Measurements from ENCODE around the gene JAK3.
A peak's percentile ranks its signal among the peaks of the same experiment; 100 is the strongest.

The JAK3 gene

DNA sequence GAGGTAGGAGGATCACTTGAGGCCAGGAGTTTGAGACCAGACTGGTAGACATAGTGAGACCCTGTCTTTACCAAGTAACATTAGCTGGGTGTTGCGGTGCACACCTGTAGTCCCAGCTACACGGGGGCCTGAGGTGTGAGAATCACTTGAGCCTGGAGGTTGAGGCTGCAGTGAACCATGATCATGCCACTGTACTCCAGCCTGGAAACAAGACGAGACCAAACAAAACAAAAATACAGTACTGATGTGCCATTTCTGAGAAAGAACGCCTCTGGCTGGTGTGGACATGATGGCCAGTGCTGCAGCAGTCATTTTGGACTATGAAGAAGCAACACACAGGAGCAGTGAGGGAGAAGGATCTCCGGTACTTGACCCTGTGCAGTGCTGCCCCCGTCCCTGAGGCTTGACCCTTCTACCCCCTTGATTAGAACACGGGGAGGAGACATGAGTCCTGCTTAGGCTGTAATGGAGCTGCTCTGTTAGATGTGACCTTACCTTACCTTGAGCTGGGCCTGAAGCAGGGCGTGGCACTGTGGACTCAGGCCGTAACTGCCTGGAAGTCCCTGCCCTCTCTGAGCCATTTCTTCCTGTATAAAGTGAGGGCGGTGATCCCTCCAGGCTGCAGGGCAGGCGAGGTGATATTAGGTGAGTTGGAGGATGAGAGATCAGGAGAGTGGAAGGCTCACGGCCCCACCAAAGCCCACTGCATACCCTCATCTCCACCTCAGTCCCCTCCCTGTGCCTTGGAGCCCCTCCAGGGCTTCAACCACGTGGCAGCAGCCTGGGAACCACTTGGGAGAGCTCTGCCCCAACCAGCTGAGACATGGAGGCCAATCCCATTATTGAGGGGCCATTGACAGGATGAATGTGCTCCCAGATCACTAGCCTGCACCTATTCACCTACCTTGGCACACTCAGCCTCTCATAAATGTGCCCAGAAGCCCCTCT is 17.9 kb upstream of the JAK3 start:
- DNase-seq (ENCODE audit: low read depth, low spot score): no peak

DNA sequence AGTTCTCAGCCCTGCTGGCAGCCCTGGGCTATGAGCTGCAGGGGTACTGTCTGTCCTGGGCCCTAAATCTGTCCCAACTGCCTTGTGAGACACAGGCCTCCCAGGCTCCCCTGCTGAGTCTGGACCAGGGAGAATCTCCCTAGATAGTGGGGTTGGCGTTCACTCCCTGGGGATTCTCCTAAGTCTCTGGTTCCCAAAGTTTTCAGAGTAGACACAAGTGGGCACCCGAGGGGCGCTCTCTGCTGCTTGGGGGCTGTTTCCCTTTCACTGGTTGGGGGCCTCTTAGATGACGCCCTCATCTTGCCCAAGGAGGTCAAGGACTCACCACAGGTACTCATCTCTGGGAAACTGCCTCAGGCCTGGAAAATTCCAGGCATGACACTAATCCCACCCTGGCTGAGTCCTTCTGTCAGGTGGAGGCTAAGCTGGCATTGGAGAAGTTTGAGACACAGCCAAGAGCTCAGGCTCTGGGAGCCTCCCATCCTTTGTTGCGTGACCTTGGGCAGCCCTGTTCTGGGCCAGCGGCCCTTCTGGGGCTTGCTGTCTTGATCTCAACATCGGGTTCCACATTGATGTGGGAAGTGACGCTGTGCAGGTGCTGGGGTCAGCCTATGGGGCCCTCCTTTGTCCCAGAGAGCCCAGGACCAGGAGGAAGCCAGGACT is 15.9 kb upstream of the JAK3 start:
- DNase-seq (ENCODE audit: low read depth, low spot score): no peak

DNA sequence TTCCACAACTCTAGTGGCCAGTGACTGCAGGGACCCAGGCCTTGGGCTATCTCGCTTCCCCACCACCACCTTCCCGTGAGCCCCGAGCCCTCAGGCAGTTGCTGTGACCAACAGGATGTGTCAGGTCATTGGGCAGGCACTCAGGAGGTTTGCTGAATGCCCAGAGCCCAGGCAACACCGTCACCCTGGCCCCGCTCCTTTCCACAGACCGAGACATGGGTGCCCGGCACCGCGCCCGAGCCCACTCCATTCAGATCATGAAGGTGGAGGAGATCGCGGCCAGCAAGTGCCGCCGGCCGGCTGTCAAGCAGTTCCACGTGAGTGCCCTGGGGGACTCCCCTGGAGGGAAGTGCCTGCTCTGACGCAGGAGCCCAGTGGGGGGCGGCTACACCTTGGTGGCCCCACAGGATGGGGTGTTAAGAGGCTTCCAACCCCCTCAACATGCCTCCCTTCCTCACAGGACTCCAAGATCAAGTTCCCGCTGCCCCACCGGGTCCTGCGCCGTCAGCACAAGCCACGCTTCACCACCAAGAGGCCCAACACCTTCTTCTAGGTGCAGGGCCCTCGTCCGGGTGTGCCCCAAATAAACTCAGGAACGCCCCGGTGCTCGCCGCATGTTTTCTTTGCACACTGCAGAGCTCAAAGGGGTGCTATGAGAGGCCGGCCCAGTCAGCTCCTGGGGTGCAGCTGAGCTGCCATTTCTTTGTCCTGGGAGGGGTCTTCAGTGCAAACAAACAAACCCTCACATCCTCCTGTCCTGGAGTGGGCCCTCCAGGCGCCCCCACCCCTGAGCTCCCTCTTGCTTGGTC is 15.1 kb upstream of the JAK3 start:
- DNase-seq (ENCODE audit: low read depth, low spot score): no peak

DNA sequence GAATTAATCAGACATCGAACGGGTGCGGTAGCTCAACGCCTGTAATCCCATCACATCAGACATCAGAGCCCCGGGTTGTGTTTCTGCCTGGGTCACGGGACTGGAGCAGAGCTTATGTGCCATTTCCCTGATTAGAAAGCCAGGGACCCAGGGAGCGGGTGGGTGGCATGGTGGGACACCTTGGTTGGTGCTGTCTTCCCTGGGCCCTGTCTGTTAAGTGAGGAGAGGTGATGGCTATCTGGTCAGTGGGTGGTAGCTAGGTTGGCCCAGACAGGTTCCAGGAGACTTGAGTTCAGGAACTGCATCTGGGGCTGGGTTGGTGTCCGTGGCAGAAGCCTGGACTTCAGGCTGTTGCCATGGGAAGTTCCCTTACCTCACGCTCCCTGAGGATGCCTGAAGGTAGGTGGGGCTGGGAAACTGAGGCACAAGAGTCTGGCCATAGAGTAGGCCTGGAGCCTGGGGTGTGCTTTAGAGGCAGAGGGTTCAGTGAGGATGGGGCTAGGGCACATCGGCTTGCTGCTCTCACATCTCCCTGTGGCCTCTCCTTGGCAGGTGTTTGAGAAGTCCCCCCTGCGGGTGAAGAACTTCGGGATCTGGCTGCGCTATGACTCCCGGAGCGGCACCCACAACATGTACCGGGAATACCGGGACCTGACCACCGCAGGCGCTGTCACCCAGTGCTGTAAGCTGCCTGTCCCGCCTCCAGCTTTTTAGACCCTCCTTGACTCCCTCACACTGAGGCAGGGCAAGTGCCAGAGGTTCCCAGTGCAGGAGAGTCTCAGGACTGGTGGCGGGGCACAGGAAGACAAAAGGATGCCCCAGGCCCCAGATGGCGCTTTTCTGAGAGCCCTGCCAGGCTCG is 14.0 kb upstream of the JAK3 start:
- DNase-seq (ENCODE audit: low read depth, low spot score): no peak

DNA sequence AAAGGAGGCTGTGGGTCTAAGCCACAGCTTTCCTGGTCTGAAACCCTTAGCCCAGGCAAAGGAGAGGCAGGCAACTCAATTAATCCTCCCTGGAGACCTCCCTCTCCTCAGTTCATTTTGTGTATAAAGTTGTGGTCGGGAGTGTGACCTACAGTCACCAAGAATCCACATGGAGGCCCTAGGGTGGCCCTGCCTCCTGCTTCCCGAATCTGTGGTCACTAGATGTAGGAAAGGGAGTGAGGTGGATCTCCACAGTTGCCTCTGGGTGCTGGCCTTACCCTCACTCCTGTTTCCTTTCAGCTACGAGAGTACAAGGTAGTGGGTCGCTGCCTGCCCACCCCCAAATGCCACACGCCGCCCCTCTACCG is 13.2 kb upstream of the JAK3 start:
- no peak for DNase-seq (ENCODE audit: low read depth, low spot score)

GRCh38 chr19:17860331-17860992 is 12.7 kb upstream of the JAK3 start:
- no peak for DNase-seq (ENCODE audit: low read depth, low spot score)

DNA sequence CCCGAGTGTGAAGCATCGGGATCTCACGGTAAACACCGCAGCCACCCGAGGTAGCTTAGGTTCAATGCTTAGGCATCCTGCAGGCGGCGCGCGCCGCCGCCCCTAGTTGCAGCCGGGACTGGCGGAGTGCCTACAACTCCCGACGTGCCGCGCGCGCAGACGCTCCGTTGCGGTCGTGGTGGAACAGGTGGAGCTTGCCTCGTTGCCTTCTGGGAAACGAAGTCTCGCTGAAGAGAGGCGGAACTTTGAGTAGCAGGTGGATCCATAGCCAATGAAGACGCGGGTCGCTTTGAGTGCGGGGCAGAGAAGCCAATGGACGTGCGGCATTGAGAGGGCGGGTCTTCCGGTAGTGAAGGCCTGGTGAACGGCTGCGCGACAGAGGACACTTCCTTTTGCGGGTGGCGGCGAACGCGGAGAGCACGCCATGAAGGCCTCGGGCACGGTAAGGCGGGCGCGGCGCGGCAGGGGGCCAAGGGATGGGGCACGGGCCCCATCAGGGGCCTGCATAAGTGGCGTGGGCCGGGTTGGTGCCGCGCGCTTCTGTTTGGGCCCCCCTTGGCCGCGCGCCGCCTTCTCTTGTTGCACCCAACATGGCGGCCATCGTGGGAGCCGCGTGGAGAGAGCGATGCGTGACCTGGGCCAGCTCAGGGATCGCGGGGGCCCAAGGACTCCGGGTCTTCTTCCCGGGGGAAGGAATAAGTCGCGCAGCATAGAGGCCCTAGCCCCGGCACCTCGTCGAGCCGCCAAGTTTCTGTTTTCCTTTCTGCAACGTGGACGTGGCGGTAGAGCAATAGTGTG is 11.9 kb upstream of the JAK3 start, which contains the start of gene RPL18A:
Gene RPL18A (plus strand): TSS at position 378 of the 798 bp plus-strand sequence. CDS start 47 bp downstream, at position 425.
- DNase-seq (ENCODE audit: low read depth, low spot score): peak; percentile 99

DNA sequence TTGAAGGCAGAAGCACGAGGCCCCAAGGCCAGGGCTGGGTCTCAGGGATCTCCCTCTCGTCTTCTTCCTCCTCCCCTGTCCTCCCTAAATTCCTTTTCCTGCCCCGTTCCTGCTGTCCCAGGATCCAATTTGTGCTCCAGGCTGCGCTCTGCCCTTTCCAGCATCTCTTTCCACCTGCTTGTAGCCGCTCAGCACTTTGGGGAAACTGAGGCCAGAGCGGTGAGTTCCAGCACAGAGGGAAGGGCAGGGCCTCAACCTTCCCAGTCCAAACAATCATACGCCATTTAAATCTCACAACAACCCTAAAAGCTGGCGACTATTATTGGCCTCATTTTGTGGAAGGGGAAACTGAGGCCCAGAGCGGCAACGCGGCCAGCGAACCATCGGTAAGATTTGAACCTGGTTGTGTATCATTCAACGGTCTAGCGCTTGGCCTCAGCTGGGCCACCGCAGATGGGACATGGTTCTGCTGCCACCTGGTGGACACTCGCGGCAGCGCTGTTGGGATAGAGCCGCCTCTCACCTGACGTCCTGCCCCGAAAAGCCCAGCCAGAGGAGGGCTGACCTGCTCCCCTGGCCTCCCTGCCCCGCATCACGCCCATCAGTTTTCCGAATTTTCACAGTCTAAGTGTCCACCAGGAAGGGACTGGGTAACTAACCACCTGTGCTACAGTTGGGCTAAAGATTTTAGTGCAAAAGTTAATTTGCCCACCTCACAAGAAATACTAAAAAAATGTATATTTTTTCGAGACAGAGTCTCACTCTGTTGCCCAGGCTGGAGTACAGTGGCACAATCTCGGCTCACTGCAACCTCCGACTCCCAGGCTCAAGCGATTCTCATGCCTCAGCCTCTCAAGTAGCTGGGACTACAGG is 7.7 kb upstream of the JAK3 start:
- DNase-seq (ENCODE audit: low read depth, low spot score): no peak

GRCh38 chr19:17854061-17854460 is 6.3 kb upstream of the JAK3 start:
- no peak for DNase-seq (ENCODE audit: low read depth, low spot score)

GRCh38 chr19:17848595-17849292 is 962 bp upstream of the JAK3 start:
- DNase-seq (ENCODE audit: low read depth, low spot score): no peak

DNA sequence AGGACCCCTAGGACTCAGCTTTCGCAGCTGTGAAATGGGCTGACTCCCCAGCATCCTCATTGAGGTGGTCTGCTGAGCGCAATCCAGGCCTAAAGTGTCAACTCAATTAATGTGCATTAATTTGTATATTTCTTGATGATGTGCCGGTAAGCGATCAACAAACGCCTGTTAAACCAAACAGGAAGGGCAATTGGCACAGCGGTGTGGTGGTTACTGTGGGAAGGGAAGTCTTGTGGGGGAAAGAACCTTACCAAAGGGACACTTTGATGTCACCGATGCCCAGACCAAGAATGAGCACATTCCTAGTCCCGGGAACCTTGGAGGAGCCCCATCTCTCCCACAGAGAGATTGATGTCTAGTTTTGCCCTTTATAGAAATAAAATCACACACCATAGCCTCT is 1.6 kb downstream of the JAK3 start:
- DNase-seq (ENCODE audit: low read depth, low spot score): no peak

GRCh38 chr19:17843908-17844490 is 3.8 kb downstream of the JAK3 start:
- DNase-seq (ENCODE audit: low read depth, low spot score): no peak

GRCh38 chr19:17843292-17843827 is 4.4 kb downstream of the JAK3 start:
- DNase-seq (ENCODE audit: low read depth, low spot score): no peak

DNA sequence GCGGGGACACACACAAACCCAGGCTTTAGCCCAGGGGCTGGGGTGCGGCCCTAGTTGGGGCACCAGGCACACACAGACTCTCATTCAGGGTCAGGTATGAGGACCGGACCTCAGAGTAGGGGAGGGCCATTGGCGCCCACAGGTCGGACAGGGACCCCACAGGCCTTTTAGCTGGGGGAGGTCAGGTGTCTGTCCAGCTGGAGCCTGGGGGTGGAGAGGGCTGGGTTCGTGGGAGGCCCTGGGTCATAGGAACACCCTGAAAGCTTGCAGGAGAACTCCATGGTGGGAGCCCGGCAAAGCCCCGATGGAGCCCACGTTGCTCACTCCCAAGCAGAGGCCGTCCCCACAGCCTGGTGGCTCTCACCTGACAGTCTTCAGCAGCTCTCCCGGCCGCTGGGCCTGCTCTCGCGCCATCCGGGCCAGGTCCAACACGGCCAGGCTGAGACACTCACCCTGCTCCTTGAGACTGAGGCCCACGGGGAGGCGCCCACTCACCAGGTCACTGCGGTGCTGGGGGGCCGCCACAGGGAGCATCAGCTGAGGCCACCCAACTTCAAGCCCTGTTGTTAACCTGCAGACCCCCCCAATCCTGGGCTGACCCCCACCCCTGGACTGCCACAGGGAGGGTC is 5.0 kb downstream of the JAK3 start:
- no peak for DNase-seq (ENCODE audit: low read depth, low spot score)

DNA sequence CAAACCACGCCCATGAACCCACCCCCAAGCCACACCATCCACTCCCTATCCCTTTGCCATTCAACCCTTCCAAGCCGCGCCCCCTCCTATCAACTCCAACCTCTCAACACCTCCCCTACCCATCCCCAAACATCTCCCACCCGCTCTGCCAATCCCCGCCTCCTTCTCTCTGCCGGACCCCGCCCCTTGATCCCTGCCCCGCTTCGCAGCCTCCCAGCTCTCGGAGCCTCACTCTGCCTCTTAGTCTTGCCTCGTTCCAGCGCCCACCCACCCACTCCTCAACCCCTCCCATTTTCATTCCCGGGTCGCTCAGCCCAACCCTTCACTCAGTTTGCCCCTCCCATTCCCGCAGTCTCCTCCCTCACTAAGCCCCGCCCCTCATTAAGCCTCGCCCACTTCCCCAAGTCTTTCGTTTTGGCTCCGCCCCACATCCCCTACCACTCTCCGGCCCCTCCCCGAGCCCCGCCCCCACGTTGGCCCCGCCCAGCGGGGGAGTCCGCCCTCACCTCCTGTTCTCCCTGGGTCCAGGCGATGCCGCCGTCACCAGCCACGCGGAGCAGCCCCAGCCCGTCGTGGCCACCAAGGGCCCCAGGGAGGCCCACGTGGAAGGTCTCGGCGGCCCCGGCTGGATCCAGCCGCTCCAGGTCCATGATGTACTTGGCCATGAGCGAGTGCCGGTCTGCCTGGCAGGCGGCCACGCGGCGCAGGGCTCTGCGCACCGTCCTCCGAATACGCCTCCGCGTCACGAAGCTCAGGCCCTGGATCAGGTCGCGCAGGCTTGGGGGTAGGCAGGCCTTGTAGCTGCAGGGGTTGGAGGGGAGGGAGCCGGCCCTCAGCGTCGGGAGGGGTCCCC is 5.7 kb downstream of the JAK3 start:
- DNase-seq (ENCODE audit: low read depth, low spot score): peak; percentile 57

- DNase-seq (ENCODE audit: low read depth, low spot score): no peak
Observed at GRCh38 chr19:17841371-17841809, 6.4 kb downstream of the JAK3 start.
